Measurements from ENCODE around the gene LCN12.

The LCN12 gene

GRCh38 chr9:136983167-136983566 lies 31.1 kb downstream of the LCN12 start:
- Histone ChIP-seq H3K9me2 (replicated peaks; ENCODE audit: control insufficient read depth, low read length) (no peaks in the 10 kb centered on the region), H3K27ac (ENCODE audit: low read depth, low read length) (no peak overlapping the region), H3K27me3 (ENCODE audit: control insufficient read depth, low read length) (peaks cover 21% of the 10 kb centered on the region), H3K9me3 (ENCODE audit: control insufficient read depth, insufficient read depth, low read length) (no peaks in the 10 kb centered on the region), H3K4me3 (ENCODE audit: low read length) (no peak overlapping the region), H3K79me2 (ENCODE audit: control insufficient read depth, low read length) (no peaks in the 10 kb centered on the region), H3K4me2 (ENCODE audit: low read length) (no peak overlapping the region), H4K20me1 (ENCODE audit: control insufficient read depth, insufficient read depth, low read depth, low read length) (no peaks in the 10 kb centered on the region), H3F3A (ENCODE audit: control insufficient read depth, insufficient read depth) (no peaks in the 10 kb centered on the region), H3K4me1 (ENCODE audit: control insufficient read depth, low read length) (no peaks in the 10 kb centered on the region), H3K36me3 (ENCODE audit: control insufficient read depth, low read length) (no peaks in the 10 kb centered on the region)
- TF ChIP-seq EZH2phosphoT487 (IDR thresholded peaks at IDR 0.05; ENCODE audit: borderline replicate concordance, low read length) (no peak), CTCF (IDR thresholded peaks at IDR 0.05; ENCODE audit: low read depth, low read length, poor library complexity, severe bottlenecking) (no peak)

- Histone ChIP-seq H3K4me3 (ENCODE audit: low read length) (no peak overlapping the region), H3K4me2 (ENCODE audit: low read length) (no peak overlapping the region), H3K4me1 (ENCODE audit: control insufficient read depth, low read length) (no peaks in the 10 kb centered on the region), H3K9me2 (replicated peaks; ENCODE audit: control insufficient read depth, low read length) (no peaks in the 10 kb centered on the region), H3K36me3 (ENCODE audit: control insufficient read depth, low read length) (no peaks in the 10 kb centered on the region), H3K27ac (ENCODE audit: low read depth, low read length) (no peak overlapping the region), H4K20me1 (ENCODE audit: control insufficient read depth, insufficient read depth, low read depth, low read length) (no peaks in the 10 kb centered on the region), H3K9me3 (ENCODE audit: control insufficient read depth, insufficient read depth, low read length) (no peaks in the 10 kb centered on the region), H3F3A (ENCODE audit: control insufficient read depth, insufficient read depth) (no peaks in the 10 kb centered on the region), H3K79me2 (ENCODE audit: control insufficient read depth, low read length) (no peaks in the 10 kb centered on the region), H3K27me3 (ENCODE audit: control insufficient read depth, low read length) (peaks cover 25% of the 10 kb centered on the region)
- TF ChIP-seq EZH2phosphoT487 (IDR thresholded peaks at IDR 0.05; ENCODE audit: borderline replicate concordance, low read length), result no peak
- no peak for TF ChIP-seq CTCF (IDR thresholded peaks at IDR 0.05; ENCODE audit: low read depth, low read length, poor library complexity, severe bottlenecking)
Observed at GRCh38 chr9:136983656-136984314, 31.7 kb downstream of the LCN12 start.

GRCh38 chr9:136984464-136985026 lies 32.5 kb downstream of the LCN12 start:
- no peaks in the 10 kb centered on the region for H4K20me1 ChIP-seq (ENCODE audit: control insufficient read depth, insufficient read depth, low read depth, low read length)
- H3K79me2 ChIP-seq (ENCODE audit: control insufficient read depth, low read length), result no peaks in the 10 kb centered on the region
- peaks cover 29% of the 10 kb centered on the region for H3K27me3 ChIP-seq (ENCODE audit: control insufficient read depth, low read length)
- no peak overlapping the region for H3K4me2 ChIP-seq (ENCODE audit: low read length)
- no peaks in the 10 kb centered on the region for H3K9me3 ChIP-seq (ENCODE audit: control insufficient read depth, insufficient read depth, low read length)
- no peaks in the 10 kb centered on the region for H3K9me2 ChIP-seq (replicated peaks; ENCODE audit: control insufficient read depth, low read length)
- no peak overlapping the region for H3K27ac ChIP-seq (ENCODE audit: low read depth, low read length)
- no peaks in the 10 kb centered on the region for H3K36me3 ChIP-seq (ENCODE audit: control insufficient read depth, low read length)
- no peaks in the 10 kb centered on the region for H3F3A ChIP-seq (ENCODE audit: control insufficient read depth, insufficient read depth)
- no peaks in the 10 kb centered on the region for H3K4me1 ChIP-seq (ENCODE audit: control insufficient read depth, low read length)
- H3K4me3 ChIP-seq (ENCODE audit: low read length), result no peak overlapping the region
- TF ChIP-seq CTCF (IDR thresholded peaks at IDR 0.05; ENCODE audit: low read depth, low read length, poor library complexity, severe bottlenecking), result no peak
- TF ChIP-seq EZH2phosphoT487 (IDR thresholded peaks at IDR 0.05; ENCODE audit: borderline replicate concordance, low read length), result no peak

All from DOHH2 (cell line).